ENCODE measurements around the gene SPATA31D4. TPM values are rescaled to one million over a fixed set of nuclear protein-coding genes. Genes with fewer than 3 reads are reported as not detected.
"Not testable (repeated sequence)": the region's sequence is repeated elsewhere in the genome, so short reads cannot be mapped to it uniquely, and the experiment has no call there.

Gene SPATA31D4
- total RNA-seq, 1 donor from 2014 or later = not detected

DNA sequence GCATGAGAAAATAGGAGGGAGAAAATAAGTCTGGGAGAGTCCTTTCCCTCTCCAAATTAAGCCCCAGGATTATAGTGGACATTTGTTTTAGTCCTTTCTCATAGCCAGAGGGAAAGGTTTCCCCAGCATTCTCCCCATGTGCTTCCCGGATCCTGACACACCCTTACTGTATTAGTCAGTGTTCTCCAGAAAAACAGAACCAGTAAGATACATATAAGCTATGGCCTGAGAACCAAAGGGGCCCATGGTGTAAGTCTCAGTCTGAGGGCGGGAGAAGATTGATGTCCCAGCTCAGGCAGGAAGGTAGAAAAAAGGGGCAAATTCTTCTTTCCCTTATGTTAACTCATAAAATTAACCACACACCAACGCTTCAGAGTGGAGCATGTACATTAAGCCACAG, 25.6 kb upstream of the SPATA31D4 start:
- no peak for DNase-seq (ENCODE audit: low spot score in 2 of 2)
- Histone ChIP-seq H3K27me3 (no peaks in the 10 kb centered on the region), H3K27ac (peak overlapping the region; percentile 11 to 51), H3K4me1 (peaks cover 0 to 19% of the 10 kb centered on the region in 2 donors), H3K9me3 (no peaks in the 10 kb centered on the region), H3K36me3 (no peaks in the 10 kb centered on the region), H3K4me3 (no peak overlapping the region)
- intact Hi-C loops (cut with DNase I) = no loop called here
- TF ChIP-seq, protein P1, sequence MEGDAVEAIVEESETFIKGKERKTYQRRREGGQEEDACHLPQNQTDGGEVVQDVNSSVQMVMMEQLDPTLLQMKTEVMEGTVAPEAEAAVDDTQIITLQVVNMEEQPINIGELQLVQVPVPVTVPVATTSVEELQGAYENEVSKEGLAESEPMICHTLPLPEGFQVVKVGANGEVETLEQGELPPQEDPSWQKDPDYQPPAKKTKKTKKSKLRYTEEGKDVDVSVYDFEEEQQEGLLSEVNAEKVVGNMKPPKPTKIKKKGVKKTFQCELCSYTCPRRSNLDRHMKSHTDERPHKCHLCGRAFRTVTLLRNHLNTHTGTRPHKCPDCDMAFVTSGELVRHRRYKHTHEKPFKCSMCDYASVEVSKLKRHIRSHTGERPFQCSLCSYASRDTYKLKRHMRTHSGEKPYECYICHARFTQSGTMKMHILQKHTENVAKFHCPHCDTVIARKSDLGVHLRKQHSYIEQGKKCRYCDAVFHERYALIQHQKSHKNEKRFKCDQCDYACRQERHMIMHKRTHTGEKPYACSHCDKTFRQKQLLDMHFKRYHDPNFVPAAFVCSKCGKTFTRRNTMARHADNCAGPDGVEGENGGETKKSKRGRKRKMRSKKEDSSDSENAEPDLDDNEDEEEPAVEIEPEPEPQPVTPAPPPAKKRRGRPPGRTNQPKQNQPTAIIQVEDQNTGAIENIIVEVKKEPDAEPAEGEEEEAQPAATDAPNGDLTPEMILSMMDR (IDR thresholded peaks at IDR 0.05) = no peak

DNA sequence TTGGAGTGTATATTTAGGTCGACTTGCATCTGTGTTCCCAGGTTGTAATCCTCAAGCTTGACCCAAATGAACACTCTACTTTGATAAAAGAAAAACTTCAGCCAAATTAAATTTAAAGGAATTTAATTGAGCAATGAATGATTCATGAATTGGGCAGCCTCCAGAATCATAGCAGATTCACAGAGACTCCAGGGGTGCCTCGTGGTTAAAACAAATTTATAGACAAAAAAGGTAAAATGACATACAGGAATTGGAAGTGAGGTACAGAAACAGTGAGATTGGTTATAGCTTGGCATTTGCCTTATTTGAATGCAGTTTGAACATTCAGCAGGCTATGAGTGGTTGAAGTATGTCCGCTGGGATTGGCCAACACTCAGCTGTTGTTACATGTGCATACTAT, 21.6 kb upstream of the SPATA31D4 start:
- intact Hi-C loops (cut with DNase I) = no loop called here
- TF ChIP-seq, protein P1 (IDR thresholded peaks at IDR 0.05) = no peak
- no peaks in the 10 kb centered on the region for H3K27me3 ChIP-seq
- no peak for DNase-seq (ENCODE audit: low spot score in 2 of 2)
- no peaks in the 10 kb centered on the region for H3K9me3 ChIP-seq
- no peaks in the 10 kb centered on the region for H3K36me3 ChIP-seq
- no peak overlapping the region for H3K4me3 ChIP-seq
- peaks cover 0 to 6% of the 10 kb centered on the region in 2 donors for H3K4me1 ChIP-seq
- H3K27ac ChIP-seq = no peak overlapping the region

DNA sequence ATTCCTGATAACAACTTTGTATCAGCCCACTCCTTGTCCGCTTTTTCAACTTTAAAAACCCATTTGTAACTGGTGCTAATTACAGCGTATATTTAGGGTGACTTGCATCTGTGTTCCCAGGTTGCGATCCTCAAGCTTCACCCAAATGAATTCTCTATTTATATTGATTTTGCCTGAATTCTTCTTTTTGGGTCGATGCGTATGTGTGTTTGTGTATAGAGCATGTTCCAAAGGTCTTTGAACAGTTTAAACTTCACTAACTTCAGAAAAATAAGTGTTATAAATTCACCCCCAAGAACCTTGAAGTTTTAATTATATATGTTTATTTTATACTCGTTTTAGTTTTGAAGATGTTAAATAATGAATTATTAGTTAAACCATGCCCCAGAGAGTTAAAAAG, 16.1 kb upstream of the SPATA31D4 start:
- Histone ChIP-seq H3K4me3 (no peak overlapping the region), H3K27me3 (no peaks in the 10 kb centered on the region), H3K27ac (no peak overlapping the region), H3K4me1 (no peaks in the 10 kb centered on the region), H3K36me3 (no peaks in the 10 kb centered on the region), H3K9me3 (no peaks in the 10 kb centered on the region)
- TF ChIP-seq, protein P1 (IDR thresholded peaks at IDR 0.05) = no peak
- intact Hi-C loops (cut with DNase I) = no loop called here
- no peak for DNase-seq (ENCODE audit: low spot score in 2 of 2)

DNA sequence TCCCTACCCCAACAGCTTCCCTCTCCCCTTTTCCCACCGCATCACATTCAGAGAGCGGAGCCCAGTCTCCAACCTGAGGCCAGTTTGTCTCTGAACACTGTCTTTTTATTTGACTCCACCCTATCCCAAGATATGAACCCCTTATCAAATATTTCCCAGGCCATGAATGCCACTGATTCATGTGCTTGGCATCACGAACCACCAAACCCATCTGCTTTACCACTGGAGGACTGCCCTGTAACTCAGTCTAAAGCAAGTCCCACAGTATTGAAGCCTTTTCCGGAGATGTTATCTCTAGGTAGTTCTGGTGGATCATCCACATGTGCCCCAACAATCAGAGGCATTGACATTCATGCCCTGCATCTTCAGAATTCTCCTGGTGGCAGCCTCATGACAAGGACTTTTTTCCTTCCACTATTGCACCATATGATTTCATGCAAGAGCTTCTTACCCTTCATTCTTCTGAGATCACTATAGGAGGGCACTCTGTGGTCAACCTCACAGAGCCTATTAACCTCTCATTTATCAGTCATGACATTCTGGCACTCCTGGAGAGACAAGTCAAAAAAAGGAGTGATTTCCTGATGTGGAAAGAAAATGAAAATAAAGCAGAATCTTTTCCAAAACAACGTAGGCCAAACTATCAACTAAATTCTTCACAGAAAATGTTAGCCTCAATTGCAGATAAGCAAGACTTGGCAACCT, 12.3 kb upstream of the SPATA31D4 start:
- Histone ChIP-seq H3K4me3 (no peak overlapping the region), H3K4me1 (no peaks in the 10 kb centered on the region), H3K9me3 (no peaks in the 10 kb centered on the region), H3K36me3 (no peaks in the 10 kb centered on the region), H3K27ac (no peak overlapping the region), H3K27me3 (no peaks in the 10 kb centered on the region)
- TF ChIP-seq, protein P1 (IDR thresholded peaks at IDR 0.05) = no peak
- intact Hi-C loops (cut with DNase I) = no loop called here
- DNase-seq (ENCODE audit: low spot score in 2 of 2) = no peak

DNA sequence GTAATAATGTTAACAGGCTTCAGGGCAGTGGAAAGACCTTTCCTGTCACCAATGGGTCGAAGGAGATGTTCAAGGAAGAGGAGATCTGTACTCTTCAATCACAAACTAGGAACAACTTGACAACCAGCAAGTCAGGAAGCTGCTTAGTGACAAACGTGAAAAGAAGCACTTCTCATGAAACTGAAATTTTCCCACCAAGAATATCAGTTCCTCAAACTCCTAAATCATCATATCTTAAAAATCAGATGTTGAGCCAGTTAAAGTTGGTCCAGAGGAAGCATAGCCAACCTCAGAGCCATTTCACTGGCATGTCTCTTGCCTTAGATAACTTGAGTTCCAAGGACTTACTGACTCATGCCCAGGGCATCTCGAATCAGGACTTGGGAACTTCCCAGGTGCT, 9.7 kb upstream of the SPATA31D4 start:
- H3K4me1 ChIP-seq; H3K4me3 ChIP-seq; DNase-seq (ENCODE audit: low spot score in 2 of 2); H3K27me3 ChIP-seq; H3K27ac ChIP-seq; H3K9me3 ChIP-seq; intact Hi-C loops (cut with DNase I); H3K36me3 ChIP-seq: not testable (repeated sequence)

DNA sequence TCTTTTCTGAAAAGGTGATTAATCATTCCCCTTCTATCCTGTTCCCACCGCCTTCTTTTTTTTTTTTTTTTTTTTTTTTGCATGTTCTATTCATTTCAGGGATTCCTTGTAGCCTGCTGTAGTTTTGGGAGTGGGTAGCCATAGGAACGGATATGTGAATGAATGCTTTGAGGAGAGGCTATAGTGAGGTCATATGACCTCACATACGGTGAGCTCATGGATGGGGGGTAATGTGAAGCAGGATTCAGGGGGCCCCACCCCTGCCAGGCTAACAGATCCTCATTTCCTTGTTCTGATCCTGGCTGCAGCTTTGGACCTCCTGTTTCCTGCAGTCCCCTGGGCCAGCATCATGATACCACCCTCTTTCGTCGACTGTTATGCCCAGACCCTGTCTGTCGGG, 1.9 kb downstream of the SPATA31D4 start:
- H3K27ac ChIP-seq; H3K4me1 ChIP-seq; H3K9me3 ChIP-seq; H3K36me3 ChIP-seq; intact Hi-C loops (cut with DNase I); H3K27me3 ChIP-seq; H3K4me3 ChIP-seq; DNase-seq (ENCODE audit: low spot score in 2 of 2): not testable (repeated sequence)

DNA sequence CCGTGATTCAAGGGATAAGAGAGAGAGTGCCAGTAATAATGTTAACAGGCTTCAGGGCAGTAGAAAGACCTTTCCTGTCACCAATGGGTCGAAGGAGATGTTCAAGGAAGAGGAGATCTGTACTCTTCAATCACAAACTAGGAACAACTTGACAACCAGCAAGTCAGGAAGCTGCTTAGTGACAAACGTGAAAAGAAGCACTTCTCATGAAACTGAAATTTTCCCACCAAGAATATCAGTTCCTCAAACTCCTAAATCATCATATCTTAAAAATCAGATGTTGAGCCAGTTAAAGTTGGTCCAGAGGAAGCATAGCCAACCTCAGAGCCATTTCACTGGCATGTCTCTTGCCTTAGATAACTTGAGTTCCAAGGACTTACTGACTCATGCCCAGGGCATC, 5.3 kb downstream of the SPATA31D4 start:
- H3K9me3 ChIP-seq; intact Hi-C loops (cut with DNase I); DNase-seq (ENCODE audit: low spot score in 2 of 2); H3K36me3 ChIP-seq; H3K4me1 ChIP-seq; H3K27ac ChIP-seq; H3K27me3 ChIP-seq; H3K4me3 ChIP-seq: not testable (repeated sequence)

DNA sequence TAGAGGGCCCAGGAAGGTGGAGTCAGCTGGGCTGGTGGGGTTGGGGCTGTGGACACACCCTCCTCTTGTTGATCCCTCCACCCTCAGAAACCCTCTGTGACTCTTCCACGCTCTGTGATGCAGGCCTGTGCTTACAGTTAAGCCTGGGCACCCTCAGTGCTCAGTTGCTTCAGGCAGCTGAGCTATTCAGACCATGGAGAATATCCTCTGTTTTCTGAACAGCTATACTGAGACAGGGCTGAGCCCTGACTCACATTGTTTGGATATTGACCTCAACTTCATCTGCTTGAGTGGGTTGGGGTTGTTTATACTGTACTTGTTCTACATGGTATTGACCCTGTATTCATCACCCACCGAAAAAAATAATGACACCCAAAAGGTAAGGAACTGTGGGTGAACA, 15.2 kb downstream of the SPATA31D4 start, which contains the start of gene SPATA31D3:
SPATA31D3 (plus strand) TSS at position 108 of the 400 bp plus-strand sequence; CDS start at position 194, 86 bp downstream.
- intact Hi-C loops (cut with DNase I); H3K27me3 ChIP-seq; H3K9me3 ChIP-seq; H3K27ac ChIP-seq; DNase-seq (ENCODE audit: low spot score in 2 of 2); H3K36me3 ChIP-seq; H3K4me1 ChIP-seq; H3K4me3 ChIP-seq: not testable (repeated sequence)

DNA sequence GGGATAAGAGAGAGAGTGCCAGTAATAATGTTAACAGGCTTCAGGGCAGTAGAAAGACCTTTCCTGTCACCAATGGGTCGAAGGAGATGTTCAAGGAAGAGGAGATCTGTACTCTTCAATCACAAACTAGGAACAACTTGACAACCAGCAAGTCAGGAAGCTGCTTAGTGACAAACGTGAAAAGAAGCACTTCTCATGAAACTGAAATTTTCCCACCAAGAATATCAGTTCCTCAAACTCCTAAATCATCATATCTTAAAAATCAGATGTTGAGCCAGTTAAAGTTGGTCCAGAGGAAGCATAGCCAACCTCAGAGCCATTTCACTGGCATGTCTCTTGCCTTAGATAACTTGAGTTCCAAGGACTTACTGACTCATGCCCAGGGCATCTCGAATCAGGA, 20.4 kb downstream of the SPATA31D4 start:
- H3K4me1 ChIP-seq; H3K9me3 ChIP-seq; H3K27ac ChIP-seq; DNase-seq (ENCODE audit: low spot score in 2 of 2); intact Hi-C loops (cut with DNase I); H3K36me3 ChIP-seq; H3K27me3 ChIP-seq; H3K4me3 ChIP-seq: not testable (repeated sequence)

All from ascending aorta (tissue), 2 donors.